ENCODE data around the gene FHDC1.

FHDC1 gene

DNA sequence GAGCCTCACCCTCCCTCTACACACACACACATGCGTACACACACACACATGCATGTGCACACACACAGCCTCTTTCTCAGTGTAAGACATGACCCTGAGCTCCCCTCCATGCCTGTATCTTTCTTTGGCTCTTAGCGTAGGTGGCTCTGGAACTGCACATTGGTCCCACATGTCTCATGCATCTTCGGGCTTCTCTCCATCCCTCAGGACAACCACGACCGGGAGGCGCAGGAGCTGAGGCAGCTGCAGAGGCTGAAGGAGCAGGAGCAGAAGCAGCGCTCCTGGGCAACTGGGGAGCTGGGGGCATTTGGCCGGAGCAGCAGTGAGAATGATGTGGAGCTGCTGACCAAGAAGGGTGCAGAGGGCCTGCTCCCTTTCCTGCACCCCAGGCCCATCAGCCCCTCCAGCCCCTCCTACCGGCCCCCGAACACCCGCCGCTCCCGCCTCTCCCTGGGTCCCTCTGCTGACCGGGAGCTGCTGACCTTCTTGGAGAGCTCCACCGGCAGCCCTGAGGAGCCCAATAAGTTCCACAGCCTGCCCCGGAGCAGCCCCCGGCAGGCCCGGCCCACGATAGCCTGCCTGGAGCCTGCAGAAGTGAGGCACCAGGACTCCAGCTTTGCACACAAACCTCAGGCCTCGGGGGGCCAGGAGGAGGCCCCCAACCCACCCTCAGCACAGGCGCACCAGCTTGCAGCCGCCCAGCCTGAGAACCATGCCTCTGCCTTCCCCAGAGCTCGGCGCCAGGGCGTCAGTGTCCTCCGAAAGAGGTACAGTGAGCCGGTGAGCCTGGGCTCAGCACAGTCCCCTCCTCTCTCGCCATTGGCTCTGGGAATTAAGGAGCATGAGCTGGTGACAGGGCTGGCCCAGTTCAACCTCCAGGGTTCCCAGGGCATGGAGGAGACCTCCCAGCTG is 38.6 kb downstream of the FHDC1 start:
- no peak for DNase-seq (ENCODE audit: low read depth)
- TF ChIP-seq, protein P1, sequence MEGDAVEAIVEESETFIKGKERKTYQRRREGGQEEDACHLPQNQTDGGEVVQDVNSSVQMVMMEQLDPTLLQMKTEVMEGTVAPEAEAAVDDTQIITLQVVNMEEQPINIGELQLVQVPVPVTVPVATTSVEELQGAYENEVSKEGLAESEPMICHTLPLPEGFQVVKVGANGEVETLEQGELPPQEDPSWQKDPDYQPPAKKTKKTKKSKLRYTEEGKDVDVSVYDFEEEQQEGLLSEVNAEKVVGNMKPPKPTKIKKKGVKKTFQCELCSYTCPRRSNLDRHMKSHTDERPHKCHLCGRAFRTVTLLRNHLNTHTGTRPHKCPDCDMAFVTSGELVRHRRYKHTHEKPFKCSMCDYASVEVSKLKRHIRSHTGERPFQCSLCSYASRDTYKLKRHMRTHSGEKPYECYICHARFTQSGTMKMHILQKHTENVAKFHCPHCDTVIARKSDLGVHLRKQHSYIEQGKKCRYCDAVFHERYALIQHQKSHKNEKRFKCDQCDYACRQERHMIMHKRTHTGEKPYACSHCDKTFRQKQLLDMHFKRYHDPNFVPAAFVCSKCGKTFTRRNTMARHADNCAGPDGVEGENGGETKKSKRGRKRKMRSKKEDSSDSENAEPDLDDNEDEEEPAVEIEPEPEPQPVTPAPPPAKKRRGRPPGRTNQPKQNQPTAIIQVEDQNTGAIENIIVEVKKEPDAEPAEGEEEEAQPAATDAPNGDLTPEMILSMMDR (IDR thresholded peaks at IDR 0.05; ENCODE audit: control insufficient read depth, insufficient read depth, low read depth, low read length, missing control alignments): no peak
- no peak overlapping the region for H3K4me3 ChIP-seq (ENCODE audit: control insufficient read depth, low read depth, low read length)

DNA sequence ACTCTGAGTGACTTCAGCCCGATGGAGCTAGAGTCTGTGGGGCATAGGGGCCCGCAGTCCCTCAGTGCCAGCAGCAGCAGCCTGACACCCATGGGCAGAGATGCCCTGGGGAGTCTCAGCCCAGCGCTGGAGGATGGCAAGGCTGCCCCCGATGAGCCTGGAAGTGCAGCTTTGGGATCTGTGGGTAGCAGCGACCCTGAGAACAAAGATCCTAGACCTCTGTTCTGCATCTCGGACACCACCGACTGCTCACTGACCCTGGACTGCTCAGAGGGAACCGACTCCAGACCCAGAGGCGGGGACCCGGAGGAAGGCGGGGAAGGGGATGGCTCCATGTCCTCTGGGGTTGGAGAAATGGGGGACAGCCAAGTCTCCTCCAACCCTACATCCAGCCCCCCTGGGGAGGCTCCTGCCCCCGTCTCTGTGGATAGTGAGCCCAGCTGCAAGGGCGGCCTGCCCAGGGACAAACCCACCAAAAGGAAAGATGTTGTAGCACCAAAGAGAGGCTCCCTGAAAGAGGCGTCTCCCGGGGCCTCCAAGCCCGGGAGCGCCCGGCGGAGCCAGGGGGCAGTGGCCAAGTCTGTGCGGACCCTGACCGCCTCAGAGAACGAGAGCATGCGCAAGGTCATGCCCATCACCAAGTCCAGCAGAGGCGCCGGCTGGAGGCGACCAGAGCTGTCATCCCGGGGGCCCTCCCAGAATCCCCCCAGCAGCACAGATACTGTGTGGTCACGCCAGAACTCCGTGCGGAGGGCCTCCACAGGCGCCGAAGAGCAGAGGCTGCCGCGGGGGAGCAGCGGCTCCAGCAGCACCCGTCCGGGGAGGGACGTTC is 39.5 kb downstream of the FHDC1 start:
- TF ChIP-seq, protein P1 (IDR thresholded peaks at IDR 0.05; ENCODE audit: control insufficient read depth, insufficient read depth, low read depth, low read length, missing control alignments): no peak
- DNase-seq (ENCODE audit: low read depth): no peak
- no peak overlapping the region for H3K4me3 ChIP-seq (ENCODE audit: control insufficient read depth, low read depth, low read length)

DNA sequence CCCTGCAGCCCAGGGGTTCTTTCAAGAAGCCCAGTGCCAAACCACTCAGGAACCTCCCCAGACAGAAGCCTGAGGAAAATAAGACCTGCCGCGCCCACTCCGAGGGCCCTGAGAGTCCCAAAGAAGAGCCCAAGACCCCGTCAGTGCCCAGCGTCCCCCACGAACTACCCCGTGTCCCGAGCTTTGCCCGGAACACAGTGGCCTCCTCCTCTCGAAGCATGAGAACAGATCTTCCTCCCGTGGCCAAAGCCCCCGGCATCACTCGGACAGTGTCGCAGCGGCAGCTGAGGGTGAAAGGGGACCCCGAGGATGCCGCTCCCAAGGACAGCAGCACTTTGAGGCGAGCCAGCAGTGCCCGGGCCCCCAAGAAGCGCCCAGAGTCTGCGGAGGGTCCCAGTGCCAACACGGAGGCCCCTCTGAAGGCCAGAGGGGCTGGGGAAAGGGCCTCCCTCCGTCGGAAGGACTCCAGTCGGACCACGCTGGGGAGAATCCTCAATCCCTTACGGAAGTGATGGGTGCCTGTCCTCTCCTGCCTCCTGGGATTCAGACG is 40.2 kb downstream of the FHDC1 start:
- no peak overlapping the region for H3K4me3 ChIP-seq (ENCODE audit: control insufficient read depth, low read depth, low read length)
- TF ChIP-seq, protein P1 (IDR thresholded peaks at IDR 0.05; ENCODE audit: control insufficient read depth, insufficient read depth, low read depth, low read length, missing control alignments): no peak
- DNase-seq (ENCODE audit: low read depth): no peak

DNA sequence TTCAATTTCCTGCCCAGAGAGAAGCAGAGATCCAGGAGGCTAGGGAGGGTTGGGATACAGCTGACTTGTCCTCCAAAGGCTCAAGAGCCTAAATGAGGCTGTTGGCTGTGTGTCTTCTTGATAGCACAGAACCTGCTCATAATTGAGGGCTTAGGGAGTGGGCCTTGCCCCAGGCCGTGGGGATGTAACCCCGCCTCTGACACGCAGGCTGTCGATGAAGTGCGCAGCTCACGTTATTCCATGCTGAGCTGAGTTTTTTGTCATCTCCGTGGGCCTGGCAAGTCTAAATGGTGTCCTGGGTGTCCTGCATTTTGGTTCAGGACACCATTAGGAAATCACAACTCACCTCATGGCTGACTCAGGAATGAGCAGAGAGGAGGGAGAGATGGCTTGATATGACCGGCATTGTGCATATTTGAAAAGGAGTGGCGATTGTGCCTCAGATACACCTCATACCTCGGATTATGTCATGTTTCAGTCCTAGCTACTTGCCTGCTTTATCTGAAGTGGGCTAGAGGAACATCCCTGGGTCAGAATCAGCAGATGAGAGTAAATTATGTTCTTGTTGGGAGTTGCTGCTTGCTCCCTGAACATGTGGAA is 43.7 kb downstream of the FHDC1 start:
- DNase-seq (ENCODE audit: low read depth): no peak
- no peak overlapping the region for H3K4me3 ChIP-seq (ENCODE audit: control insufficient read depth, low read depth, low read length)
- TF ChIP-seq, protein P1 (IDR thresholded peaks at IDR 0.05; ENCODE audit: control insufficient read depth, insufficient read depth, low read depth, low read length, missing control alignments): no peak

DNA sequence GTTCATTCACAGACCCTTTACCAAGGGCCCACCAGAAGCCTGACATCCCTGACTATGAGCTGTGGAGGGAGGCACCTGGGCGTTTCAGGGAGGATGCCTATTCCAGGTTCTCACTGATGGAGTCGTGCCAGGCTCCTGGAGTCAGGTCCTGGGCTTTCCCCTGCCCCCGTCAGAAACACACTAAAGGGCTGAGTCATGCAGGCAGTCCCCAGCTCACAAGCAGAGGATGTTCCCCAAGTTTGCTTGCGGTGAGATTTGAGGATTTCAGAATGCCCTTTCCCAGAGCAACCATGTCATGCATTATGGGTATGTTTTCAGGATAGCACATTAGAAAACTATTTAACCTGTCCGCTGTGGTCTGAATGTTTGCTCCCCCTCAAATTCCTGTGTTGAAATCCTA is 45.2 kb downstream of the FHDC1 start:
- TF ChIP-seq, protein P1 (IDR thresholded peaks at IDR 0.05; ENCODE audit: control insufficient read depth, insufficient read depth, low read depth, low read length, missing control alignments): no peak
- no peak for DNase-seq (ENCODE audit: low read depth)
- H3K4me3 ChIP-seq (ENCODE audit: control insufficient read depth, low read depth, low read length): no peak overlapping the region

DNA sequence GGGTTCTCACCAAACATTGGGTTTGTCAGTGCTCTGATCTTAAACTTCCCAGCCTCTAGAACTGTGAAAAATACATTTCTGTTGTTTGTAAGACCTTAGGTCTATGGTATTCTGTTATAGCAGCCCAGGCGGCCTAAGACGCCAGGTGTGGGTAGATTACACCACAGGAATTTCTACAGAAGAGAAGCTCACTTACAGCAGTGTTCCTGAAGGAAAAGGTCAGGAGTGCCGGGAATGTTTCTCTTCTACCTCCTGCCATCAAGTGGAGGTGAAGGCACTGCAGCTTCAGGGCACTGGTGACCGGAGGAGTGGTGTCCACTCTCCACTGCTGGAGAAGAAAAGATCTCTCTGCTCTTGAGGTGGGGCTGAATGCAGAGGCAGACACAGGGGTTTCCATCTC is 45.7 kb downstream of the FHDC1 start:
- H3K4me3 ChIP-seq (ENCODE audit: control insufficient read depth, low read depth, low read length): no peak overlapping the region
- TF ChIP-seq, protein P1 (IDR thresholded peaks at IDR 0.05; ENCODE audit: control insufficient read depth, insufficient read depth, low read depth, low read length, missing control alignments): no peak
- DNase-seq (ENCODE audit: low read depth): no peak

All from AG09309 (cell line).